ENCODE data around the gene MAMSTR.
"Not testable (repeated sequence)": the region's sequence is repeated elsewhere in the genome, so short reads cannot be mapped to it uniquely, and the experiment has no call there.

MAMSTR gene

GRCh38 chr19:48720613-48721296, 1.2 kb upstream of the MAMSTR start:
- TF ChIP-seq CTCF (conservative IDR thresholded peaks at IDR 0.05), result no peak
- H3K27ac ChIP-seq, result peak overlapping the region; percentile 71

- TF ChIP-seq CTCF (conservative IDR thresholded peaks at IDR 0.05), result no peak
- H3K27ac ChIP-seq, result peak overlapping the region; percentile 71
These were observed 707 bp upstream of the MAMSTR start for GRCh38 chr19:48720251-48720612.

- H3K27ac ChIP-seq, result no peak overlapping the region
- no peak for TF ChIP-seq CTCF (conservative IDR thresholded peaks at IDR 0.05)
These were observed 754 bp downstream of the MAMSTR start for GRCh38 chr19:48718711-48719231.

- not testable (repeated sequence) for H3K27ac ChIP-seq
These were observed 1.4 kb downstream of the MAMSTR start for GRCh38 chr19:48718106-48718505.

- H3K27ac ChIP-seq, result no peak overlapping the region
These were observed 2.8 kb downstream of the MAMSTR start for GRCh38 chr19:48716562-48717291.

GRCh38 chr19:48715681-48716171, 3.8 kb downstream of the MAMSTR start:
- H3K27ac ChIP-seq, result no peak overlapping the region; the same call in 1 of the 2 replicates
- no peak for TF ChIP-seq CTCF (conservative IDR thresholded peaks at IDR 0.05)

More at GRCh38 chr19:48716562-48717291, 2.8 kb downstream of the MAMSTR start:
- no peak for TF ChIP-seq CTCF (conservative IDR thresholded peaks at IDR 0.05)

- peak overlapping the region; percentile 88 for H3K27ac ChIP-seq
- TF ChIP-seq CTCF (conservative IDR thresholded peaks at IDR 0.05), result no peak
These were observed 4.5 kb downstream of the MAMSTR start for GRCh38 chr19:48714759-48715675.
